ENCODE results near the gene SWAP70.

Gene SWAP70

GRCh38 chr11:9733212-9733611 lies 69.3 kb downstream of the SWAP70 start:
- no peak overlapping the region for H3K4me3 ChIP-seq (ENCODE audit: low read depth, low read length)
- TF ChIP-seq MYC (IDR thresholded peaks at IDR 0.05; ENCODE audit: low read depth, low read length) (no peak), MAX (IDR thresholded peaks at IDR 0.05; ENCODE audit: low read depth, low read length) (no peak), POLR2A (IDR thresholded peaks at IDR 0.05; ENCODE audit: extremely low read depth, insufficient read length) (no peak)
- TF ChIP-seq, protein P1, sequence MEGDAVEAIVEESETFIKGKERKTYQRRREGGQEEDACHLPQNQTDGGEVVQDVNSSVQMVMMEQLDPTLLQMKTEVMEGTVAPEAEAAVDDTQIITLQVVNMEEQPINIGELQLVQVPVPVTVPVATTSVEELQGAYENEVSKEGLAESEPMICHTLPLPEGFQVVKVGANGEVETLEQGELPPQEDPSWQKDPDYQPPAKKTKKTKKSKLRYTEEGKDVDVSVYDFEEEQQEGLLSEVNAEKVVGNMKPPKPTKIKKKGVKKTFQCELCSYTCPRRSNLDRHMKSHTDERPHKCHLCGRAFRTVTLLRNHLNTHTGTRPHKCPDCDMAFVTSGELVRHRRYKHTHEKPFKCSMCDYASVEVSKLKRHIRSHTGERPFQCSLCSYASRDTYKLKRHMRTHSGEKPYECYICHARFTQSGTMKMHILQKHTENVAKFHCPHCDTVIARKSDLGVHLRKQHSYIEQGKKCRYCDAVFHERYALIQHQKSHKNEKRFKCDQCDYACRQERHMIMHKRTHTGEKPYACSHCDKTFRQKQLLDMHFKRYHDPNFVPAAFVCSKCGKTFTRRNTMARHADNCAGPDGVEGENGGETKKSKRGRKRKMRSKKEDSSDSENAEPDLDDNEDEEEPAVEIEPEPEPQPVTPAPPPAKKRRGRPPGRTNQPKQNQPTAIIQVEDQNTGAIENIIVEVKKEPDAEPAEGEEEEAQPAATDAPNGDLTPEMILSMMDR (IDR thresholded peaks at IDR 0.05; ENCODE audit: low read depth, low read length), result no peak
- DNase-seq (ENCODE audit: low read depth), result no peak

- H3K4me3 ChIP-seq (ENCODE audit: low read depth, low read length), result no peak overlapping the region
- DNase-seq (ENCODE audit: low read depth), result no peak
- TF ChIP-seq, protein P1 (IDR thresholded peaks at IDR 0.05; ENCODE audit: low read depth, low read length), result no peak
- no peak for TF ChIP-seq POLR2A (IDR thresholded peaks at IDR 0.05; ENCODE audit: extremely low read depth, insufficient read length)
- TF ChIP-seq MAX (IDR thresholded peaks at IDR 0.05; ENCODE audit: low read depth, low read length), result no peak
- TF ChIP-seq MYC (IDR thresholded peaks at IDR 0.05; ENCODE audit: low read depth, low read length), result no peak
Measured at GRCh38 chr11:9735236-9735635, 71.4 kb downstream of the SWAP70 start.

DNA sequence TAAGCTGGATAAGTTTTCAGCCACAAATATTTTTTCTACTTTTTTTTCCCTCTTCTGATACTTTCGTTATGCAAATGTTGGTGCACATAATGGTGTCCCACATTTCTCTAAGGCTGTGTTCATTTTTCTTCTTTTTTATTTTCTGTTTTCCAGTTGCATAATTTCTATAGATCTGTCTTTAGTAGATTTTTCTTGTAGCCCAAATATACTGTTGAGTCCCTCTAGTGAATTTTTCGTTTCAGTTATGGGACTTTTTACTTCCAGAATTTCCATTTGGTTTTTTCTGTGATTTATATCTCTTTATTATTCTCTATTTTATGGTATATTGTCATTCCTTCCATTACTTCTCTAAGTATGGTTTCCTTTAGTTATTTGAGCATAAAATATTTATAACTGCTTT lies 72.0 kb downstream of the SWAP70 start:
- TF ChIP-seq MAX (IDR thresholded peaks at IDR 0.05; ENCODE audit: low read depth, low read length) (no peak), POLR2A (IDR thresholded peaks at IDR 0.05; ENCODE audit: extremely low read depth, insufficient read length) (no peak), MYC (IDR thresholded peaks at IDR 0.05; ENCODE audit: low read depth, low read length) (no peak)
- TF ChIP-seq, protein P1 (IDR thresholded peaks at IDR 0.05; ENCODE audit: low read depth, low read length), result no peak
- DNase-seq (ENCODE audit: low read depth), result no peak
- H3K4me3 ChIP-seq (ENCODE audit: low read depth, low read length), result no peak overlapping the region

GRCh38 chr11:9736365-9736764 lies 72.5 kb downstream of the SWAP70 start:
- DNase-seq (ENCODE audit: low read depth), result no peak
- H3K4me3 ChIP-seq (ENCODE audit: low read depth, low read length), result no peak overlapping the region
- TF ChIP-seq, protein P1 (IDR thresholded peaks at IDR 0.05; ENCODE audit: low read depth, low read length), result no peak
- TF ChIP-seq MAX (IDR thresholded peaks at IDR 0.05; ENCODE audit: low read depth, low read length) (no peak), POLR2A (IDR thresholded peaks at IDR 0.05; ENCODE audit: extremely low read depth, insufficient read length) (no peak), MYC (IDR thresholded peaks at IDR 0.05; ENCODE audit: low read depth, low read length) (no peak)

DNA sequence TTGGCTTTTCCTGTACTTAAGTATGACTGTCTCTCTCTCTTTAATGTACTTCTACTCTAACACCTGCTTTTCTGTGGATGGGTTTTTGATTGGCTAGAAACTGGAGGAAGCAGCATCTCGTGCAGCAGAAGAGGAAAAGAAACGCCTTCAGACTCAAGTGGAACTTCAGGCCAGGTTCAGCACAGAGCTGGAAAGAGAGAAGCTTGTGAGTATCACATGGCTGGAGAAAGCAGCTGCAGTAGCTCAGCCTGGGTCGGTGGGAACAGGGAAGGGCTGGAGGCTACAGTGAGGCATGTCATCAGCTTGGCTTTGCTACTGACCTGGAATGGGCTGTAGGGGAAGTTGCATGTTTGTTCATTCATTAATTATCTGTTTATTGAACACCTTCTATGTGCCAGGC lies 74.2 kb downstream of the SWAP70 start:
- DNase-seq (ENCODE audit: low read depth), result no peak
- H3K4me3 ChIP-seq (ENCODE audit: low read depth, low read length), result no peak overlapping the region
- no peak for TF ChIP-seq MAX (IDR thresholded peaks at IDR 0.05; ENCODE audit: low read depth, low read length)
- TF ChIP-seq MYC (IDR thresholded peaks at IDR 0.05; ENCODE audit: low read depth, low read length), result no peak
- TF ChIP-seq POLR2A (IDR thresholded peaks at IDR 0.05; ENCODE audit: extremely low read depth, insufficient read length), result no peak
- TF ChIP-seq, protein P1 (IDR thresholded peaks at IDR 0.05; ENCODE audit: low read depth, low read length), result no peak

GRCh38 chr11:9738707-9739106 lies 74.8 kb downstream of the SWAP70 start:
- TF ChIP-seq MYC (IDR thresholded peaks at IDR 0.05; ENCODE audit: low read depth, low read length) (no peak), MAX (IDR thresholded peaks at IDR 0.05; ENCODE audit: low read depth, low read length) (no peak), POLR2A (IDR thresholded peaks at IDR 0.05; ENCODE audit: extremely low read depth, insufficient read length) (no peak)
- TF ChIP-seq, protein P1 (IDR thresholded peaks at IDR 0.05; ENCODE audit: low read depth, low read length), result no peak
- DNase-seq (ENCODE audit: low read depth), result no peak
- H3K4me3 ChIP-seq (ENCODE audit: low read depth, low read length), result no peak overlapping the region
